HL-60 (cell line): ENCODE measurements around the gene CDC42BPG.

Experiments
- DNase-seq, 2 experiments: peaks; one replicate each; pipeline ENCODE4 v3.0.0-alpha.2; 2010 to 2020; ENCODE audit warnings: low read depth in 1 of 2, low spot score in 1 of 2
- H3K27ac ChIP-seq: fragments of 250-450 bp; sonication (Bioruptor Pico); replicated peaks from 2 replicates; pipeline ENCODE4 v1.5.1; 2020; ENCODE audit warnings: mild to moderate bottlenecking, moderate library complexity
- H3K27me3 ChIP-seq: fragments of 250-450 bp; sonication (Bioruptor Pico); 2 replicates; pipeline ENCODE4 v1.5.1; 2021; ENCODE audit warnings: mild to moderate bottlenecking, moderate library complexity; ENCODE audit not compliant: insufficient read depth, poor library complexity, severe bottlenecking
- H3K4me3 ChIP-seq: replicated peaks from 2 replicates; pipeline ENCODE4 v1.5.1; 2011; ENCODE audit warnings: mild to moderate bottlenecking, control low read depth, low read length; ENCODE audit not compliant: insufficient read depth
- CTCF ChIP-seq: IDR thresholded peaks from one replicate; pipeline ENCODE4 v1.5.1; 2011; ENCODE audit warnings: low read length, control low read depth, inconsistent platforms; ENCODE audit not compliant: insufficient read depth
- GABPA ChIP-seq: IDR thresholded peaks from 2 replicates; pipeline ENCODE4 v1.6.1; 2012; ENCODE audit warnings: low read depth
- POLR2AphosphoS5 ChIP-seq: IDR thresholded peaks from 2 replicates; pipeline ENCODE4 v1.6.1; 2012; ENCODE audit warnings: low read depth
- SPI1 ChIP-seq: IDR thresholded peaks from 2 replicates; pipeline ENCODE4 v1.6.1; 2012; ENCODE audit warnings: low read depth, mild to moderate bottlenecking, borderline replicate concordance
- TF ChIP-seq, protein P1 (sequence below): IDR thresholded peaks from 2 replicates; pipeline ENCODE4 v1.6.1; 2012; ENCODE audit warnings: low read depth; ENCODE audit not compliant: insufficient replicate concordance

CDC42BPG gene

DNA sequence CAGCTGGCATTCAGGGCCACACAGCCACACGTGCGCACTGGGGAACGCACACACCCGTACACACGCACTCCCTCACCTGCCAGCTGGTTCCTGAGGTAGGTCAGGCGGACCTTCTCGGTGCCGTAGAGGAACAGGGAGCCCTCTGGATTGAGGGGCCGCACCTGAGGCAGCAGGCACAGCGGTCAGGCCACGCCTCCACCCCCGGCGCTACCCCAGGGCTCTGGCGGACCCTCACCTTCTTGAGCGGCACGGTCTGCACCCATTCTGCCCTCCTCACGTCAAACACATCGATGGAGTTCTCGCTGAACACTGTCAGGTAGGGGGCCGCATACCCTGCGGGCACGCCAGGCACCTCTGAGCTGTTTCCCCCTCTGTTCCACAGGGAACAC is 17.0 kb downstream of the CDC42BPG start:
- Histone ChIP-seq H3K27me3 (no peaks in the 10 kb centered on the region), H3K27ac (no peak overlapping the region), H3K4me3 (no peak overlapping the region)
- TF ChIP-seq, protein P1, sequence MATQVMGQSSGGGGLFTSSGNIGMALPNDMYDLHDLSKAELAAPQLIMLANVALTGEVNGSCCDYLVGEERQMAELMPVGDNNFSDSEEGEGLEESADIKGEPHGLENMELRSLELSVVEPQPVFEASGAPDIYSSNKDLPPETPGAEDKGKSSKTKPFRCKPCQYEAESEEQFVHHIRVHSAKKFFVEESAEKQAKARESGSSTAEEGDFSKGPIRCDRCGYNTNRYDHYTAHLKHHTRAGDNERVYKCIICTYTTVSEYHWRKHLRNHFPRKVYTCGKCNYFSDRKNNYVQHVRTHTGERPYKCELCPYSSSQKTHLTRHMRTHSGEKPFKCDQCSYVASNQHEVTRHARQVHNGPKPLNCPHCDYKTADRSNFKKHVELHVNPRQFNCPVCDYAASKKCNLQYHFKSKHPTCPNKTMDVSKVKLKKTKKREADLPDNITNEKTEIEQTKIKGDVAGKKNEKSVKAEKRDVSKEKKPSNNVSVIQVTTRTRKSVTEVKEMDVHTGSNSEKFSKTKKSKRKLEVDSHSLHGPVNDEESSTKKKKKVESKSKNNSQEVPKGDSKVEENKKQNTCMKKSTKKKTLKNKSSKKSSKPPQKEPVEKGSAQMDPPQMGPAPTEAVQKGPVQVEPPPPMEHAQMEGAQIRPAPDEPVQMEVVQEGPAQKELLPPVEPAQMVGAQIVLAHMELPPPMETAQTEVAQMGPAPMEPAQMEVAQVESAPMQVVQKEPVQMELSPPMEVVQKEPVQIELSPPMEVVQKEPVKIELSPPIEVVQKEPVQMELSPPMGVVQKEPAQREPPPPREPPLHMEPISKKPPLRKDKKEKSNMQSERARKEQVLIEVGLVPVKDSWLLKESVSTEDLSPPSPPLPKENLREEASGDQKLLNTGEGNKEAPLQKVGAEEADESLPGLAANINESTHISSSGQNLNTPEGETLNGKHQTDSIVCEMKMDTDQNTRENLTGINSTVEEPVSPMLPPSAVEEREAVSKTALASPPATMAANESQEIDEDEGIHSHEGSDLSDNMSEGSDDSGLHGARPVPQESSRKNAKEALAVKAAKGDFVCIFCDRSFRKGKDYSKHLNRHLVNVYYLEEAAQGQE, result no peak
- TF ChIP-seq CTCF, result no peak
- TF ChIP-seq SPI1, result no peak
- TF ChIP-seq GABPA, result no peak
- no peak for TF ChIP-seq POLR2AphosphoS5
- DNase-seq, result no peak

DNA sequence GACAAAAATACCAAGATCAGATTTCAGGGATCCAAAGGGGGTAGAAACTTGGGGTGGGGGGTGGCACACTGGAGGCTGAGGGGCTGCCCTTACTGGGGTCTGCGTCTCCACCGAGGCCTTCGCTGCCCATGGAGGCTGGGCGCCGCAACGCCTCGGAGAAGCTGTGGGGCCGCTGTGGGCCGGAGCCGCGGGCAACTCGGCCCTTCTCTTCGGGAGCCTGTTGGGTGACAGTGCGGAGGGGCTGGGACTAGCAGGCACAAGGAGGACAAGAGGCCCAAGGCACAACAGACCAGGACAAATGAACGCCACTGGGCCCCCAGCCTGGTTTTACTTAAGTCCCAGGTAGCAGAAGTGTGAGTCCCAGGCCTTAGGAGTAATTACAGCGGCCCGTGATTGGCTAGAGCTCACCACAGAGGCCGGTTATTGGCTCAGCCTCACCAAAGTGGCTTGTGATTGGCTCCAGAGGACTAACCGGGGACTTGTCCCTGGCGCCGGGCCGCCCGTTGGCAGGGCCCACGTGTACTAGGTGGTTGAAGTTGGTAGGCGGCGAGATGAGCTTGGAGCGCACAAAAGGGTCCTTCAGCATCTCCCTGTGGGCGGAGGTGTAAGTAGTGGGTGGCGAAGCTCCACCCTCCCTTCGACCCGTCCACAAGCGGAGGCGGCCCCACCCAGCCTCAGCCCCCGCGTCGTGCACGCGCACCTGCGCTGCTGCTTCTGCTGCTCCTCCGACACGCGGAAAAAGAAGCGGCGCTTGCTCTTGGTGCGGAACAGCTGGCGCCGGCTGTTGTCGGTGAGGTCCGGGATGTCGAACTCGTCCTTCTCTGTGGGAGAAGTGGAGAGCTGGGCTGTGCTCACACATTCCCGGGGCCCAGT is 17.6 kb downstream of the CDC42BPG start:
- no peaks in the 10 kb centered on the region for H3K27me3 ChIP-seq
- no peak overlapping the region for H3K27ac ChIP-seq
- H3K4me3 ChIP-seq, result no peak overlapping the region
- TF ChIP-seq GABPA, result no peak
- DNase-seq, result no peak

DNA sequence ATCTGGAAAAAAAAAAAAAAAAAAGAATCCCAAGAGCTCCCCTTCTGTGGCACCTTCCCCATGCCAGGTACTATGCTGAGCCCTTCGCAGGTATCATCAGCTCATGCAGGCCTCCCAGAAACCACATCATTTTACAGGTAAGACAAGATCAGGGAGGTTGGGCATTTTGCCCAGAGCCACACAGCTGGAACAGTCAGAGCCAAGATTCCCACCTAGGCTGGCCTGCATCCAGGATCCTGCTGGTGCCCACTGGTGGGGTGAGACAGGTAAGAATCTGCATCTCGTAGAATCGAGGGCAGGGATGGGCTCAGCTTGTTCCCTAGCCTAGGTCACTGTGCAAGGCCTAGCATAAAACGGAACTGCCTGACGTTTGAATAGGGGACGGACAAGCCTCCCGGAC is 18.4 kb downstream of the CDC42BPG start:
- no peak overlapping the region for H3K4me3 ChIP-seq
- H3K27ac ChIP-seq, result no peak overlapping the region
- no peaks in the 10 kb centered on the region for H3K27me3 ChIP-seq
- no peak for DNase-seq
- no peak for TF ChIP-seq GABPA
- TF ChIP-seq POLR2AphosphoS5, result no peak
- TF ChIP-seq, protein P1, result no peak
- no peak for TF ChIP-seq CTCF

- no peak for TF ChIP-seq SPI1
- TF ChIP-seq, protein P1, result no peak
- TF ChIP-seq GABPA, result no peak
- no peak for TF ChIP-seq POLR2AphosphoS5
- no peak for TF ChIP-seq CTCF
- H3K27ac ChIP-seq, result no peak overlapping the region
- H3K4me3 ChIP-seq, result no peak overlapping the region
- DNase-seq, result no peak
- H3K27me3 ChIP-seq, result no peaks in the 10 kb centered on the region
These were observed 20.8 kb downstream of the CDC42BPG start for GRCh38 chr11:64823568-64824119.
